DMS114 treated with DMSO at 0.1 percent for 48 hours (cell line): Measurements from ENCODE around the gene TTN.

ENCODE experiments used
- DNase-seq: peaks from one replicate; lab custom pipeline; 2025; ENCODE audit not compliant: unreplicated experiment; lab: John Stamatoyannopoulos, UW

TTN gene

GRCh38 chr2:178807227-178808008 is at the start of gene TTN:
TSS of gene TTN (minus strand) at chr2:178807423. CDS start at chr2:178804642, 2,781 bp downstream.
- DNase-seq = no peak

- DNase-seq = no peak
Measured at GRCh38 chr2:178855151-178855550, 47.9 kb upstream of the TTN start.

DNA sequence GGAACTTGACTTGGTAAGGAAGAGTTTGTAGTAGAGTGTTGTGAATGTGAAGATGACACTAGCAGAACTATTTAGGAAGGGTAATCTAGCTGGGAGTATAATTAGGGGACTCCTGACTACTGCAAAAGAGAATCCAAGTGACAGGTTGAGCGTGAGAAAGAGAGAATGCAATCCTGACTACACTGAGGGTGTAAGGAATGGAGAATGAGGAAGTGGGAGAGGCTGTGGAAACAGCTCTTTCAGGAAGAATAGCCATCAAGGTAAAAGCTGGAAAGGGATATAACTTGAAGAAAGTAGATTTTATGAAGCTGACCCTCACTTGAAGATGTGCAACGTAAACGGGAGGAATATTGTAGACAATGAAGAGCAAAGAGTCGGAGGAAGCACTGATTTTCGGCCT is 41.1 kb upstream of the TTN start:
- DNase-seq = no peak

GRCh38 chr2:178846458-178846802 is 39.2 kb upstream of the TTN start:
- DNase-seq = no peak

DNA sequence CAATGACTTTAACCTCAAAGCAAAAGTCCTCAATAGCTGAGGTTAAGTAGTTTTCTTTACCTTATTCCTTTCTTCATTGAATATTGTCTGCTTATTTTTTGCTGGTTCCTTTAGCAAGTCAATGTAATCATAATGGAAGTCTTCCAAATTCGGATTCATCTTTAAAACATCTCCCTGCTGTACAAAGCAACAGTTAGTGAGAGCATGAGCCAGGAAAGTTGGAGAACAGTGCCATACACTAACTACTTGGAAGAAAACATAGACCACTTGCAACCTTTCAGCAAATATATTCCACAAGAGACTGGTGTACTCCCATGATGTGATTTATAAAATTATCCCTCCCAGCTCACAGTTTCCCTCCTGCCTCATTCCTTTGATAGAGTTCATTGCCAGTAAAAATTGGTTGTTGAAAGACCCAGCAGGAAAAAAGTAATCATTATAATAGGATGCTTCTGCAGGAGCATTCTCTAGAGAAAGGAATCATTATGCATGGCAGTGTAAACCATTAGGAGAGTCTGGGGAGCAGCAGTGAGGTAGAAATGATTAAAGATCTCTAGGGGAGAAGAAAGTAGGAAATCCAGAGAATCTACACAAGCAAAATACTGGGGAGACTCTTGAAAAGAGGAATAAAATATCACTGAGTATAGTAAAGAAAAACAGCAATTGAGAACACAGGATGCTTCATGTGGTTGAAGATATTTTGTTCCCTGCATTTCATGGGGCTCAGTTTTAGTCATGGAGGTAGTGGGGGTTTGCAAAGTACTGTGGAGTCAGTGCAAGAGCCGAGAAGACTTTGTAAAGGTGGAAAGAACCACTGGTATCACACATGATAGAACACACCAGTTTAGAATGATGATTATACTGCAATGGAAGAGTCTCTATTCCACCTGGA is 38.6 kb upstream of the TTN start:
- DNase-seq = no peak

- no peak for DNase-seq
Measured at GRCh38 chr2:178844701-178845100, 37.5 kb upstream of the TTN start.

DNA sequence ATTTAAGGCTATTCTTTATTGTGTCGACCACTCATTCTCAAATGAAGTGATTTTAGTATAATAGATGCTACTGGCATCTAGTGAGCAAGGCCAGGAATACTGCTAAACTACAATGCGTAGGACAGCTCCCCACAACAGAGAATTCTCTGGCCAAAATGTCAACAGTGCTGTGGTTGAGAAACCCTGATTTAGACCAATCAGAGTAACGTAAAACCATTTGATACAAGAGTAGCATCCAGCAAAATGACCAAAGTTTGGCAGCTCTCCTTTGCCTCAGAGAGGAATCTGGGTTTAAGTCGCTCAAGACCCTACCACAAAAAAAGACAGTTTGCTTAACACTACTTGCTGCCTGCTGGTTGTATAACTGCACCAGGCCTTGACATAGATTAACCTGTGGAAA is 37.0 kb upstream of the TTN start:
- no peak for DNase-seq

DNA sequence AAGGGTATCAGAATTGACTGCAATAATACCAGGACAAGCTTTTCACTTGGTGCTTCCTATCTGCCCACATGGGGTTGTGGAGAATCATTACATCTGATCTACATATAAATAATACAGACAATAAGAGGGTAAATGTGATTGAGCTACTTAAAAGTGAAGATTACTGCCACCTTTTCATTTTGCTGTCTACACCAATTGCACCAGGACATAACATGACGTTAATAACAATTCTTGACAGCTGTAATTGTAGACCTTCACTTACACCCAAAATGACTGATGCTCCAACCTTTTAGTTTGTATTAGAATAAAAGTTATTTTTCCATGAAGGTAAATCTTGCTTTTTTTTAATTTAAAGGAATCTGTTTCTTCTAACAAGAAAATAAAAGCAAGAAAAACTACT is 36.5 kb upstream of the TTN start:
- DNase-seq = no peak

DNA sequence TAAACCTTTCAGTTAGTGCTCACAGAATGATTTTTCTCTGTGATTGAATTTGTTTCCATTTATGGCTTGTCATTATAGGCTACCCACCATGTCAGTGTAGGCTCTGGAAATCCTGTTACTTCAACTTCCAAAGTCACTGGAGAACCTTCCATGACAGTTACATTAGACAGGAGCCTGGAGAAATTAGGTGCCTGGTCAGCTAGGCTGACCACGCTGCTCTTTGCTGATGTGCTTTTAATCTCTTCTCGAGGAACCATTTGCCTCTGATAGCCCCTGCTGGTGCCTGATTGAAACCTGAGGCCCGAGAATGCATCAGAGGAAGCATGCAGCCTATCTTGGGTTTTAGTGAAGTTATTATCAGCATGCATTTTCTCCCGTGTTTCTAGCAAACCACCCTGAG is 29.6 kb upstream of the TTN start:
- no peak for DNase-seq

GRCh38 chr2:178834086-178834485 is 26.9 kb upstream of the TTN start:
- DNase-seq = no peak

- DNase-seq = no peak
Measured at GRCh38 chr2:178833382-178833781, 26.2 kb upstream of the TTN start.

DNA sequence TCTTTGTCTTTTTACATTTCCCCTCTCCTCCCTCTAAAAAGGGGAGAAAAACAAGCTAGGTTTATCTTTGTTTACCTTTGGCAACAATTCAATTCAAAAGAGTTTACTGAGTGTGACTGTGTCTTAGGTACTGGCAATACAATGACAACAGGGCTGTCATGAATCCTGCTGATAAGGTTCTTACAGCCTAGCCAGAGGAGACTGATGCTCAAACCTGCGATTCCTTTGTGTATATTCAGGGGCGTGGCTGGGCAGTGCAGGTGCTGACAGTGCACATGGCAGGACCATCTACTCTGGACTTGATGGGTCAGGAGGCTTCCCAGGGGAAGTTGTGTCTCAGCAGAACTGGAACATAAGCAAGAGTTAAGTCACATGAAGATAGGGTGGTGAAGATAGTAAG is 23.2 kb upstream of the TTN start:
- no peak for DNase-seq

DNA sequence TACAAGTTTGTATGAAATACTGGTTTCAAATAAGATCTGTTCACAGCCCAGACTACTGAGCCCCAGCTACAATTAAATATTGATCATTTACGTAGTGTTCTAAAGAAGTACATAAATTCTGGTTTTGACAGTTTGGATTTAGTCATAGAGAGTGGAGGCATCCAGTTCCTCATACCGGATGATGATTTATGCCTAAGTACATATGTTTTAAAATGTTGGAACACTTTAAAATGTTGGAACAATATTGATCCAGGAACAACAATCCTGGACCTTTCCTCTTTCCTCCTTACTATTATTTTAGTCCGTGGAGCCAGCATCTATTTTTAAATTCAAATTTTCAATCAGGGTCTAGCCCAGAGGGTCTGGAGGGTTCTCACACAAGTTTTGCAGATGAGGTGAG is 22.8 kb upstream of the TTN start:
- DNase-seq = no peak

- DNase-seq = no peak
Measured at GRCh38 chr2:178829299-178829960, 22.2 kb upstream of the TTN start.

GRCh38 chr2:178828486-178828881 is 21.3 kb upstream of the TTN start:
- DNase-seq = no peak

DNA sequence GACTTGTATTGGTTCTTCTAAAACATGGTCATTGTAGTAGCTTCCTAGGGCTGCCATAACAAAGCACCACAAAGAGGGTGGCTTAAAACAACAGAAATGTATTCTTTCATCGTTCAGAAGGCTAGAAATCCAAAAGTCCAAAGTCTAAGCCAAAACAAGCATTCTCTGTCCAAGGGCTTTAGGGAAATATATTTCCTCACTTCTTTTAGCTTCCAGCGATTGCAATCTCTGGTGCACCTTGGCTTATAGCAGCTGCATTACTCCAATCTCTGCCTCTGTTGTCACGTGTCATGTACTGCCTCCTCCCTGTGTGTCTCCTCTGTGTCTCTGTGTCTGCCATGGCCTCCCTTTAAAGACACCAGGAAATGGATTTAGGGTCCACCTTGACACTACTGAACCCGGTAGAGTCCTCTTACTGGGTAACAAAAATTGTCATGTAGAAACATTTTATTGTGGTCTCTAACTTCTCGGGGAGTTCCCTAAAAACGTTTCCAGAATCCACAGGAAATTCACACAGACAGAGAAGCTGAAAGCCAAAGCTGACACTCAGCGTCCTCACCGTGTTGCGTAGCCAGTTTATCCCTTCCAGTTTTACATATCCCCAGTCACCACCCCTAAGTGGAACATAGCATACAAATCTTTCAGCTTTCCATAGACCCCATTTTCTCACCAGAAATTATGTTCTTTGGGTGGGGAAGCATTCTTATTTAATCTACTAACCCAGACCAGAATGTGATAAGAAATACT is 20.7 kb upstream of the TTN start:
- no peak for DNase-seq

DNA sequence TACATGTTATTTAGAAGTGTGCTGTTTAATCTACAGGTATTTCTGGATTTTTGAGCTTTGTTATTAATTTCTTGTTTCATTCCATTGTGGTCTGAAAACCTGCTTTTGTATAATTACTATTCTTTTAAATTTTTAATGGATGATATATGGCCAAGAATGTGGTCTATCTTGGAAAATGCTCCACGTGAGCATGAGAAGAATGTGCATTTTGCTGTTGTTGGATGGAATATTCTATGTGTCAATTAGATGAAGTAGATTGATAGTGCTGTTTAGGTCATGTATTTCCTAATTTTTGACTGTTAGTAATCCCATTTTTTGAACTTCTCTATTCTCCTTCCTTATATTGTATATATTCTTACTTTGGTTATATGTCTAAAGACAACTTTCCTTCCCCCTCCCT is 19.9 kb upstream of the TTN start:
- DNase-seq = no peak

- DNase-seq = no peak
Measured at GRCh38 chr2:178825183-178825582, 18.0 kb upstream of the TTN start.

DNA sequence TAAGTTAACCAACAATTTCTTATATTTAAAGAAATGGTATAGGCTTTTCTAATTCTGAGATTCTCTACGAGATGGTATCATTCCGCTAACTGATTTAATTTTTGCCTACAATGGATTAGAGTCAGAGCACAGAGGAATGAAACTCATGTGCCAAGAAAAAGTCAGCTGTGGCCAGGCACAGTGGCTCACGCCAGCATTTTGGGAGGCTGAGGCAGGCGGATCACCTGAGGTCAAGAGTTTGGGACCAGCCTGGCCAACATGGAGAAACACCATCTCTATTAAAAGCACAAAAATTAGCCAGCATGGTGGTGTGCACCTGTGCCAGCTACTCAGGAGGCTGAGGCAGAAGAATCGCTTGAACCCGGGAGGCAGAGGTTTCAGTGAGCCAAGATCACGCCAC is 17.0 kb upstream of the TTN start:
- DNase-seq = no peak

- no peak for DNase-seq
Measured at GRCh38 chr2:178819992-178820391, 12.8 kb upstream of the TTN start.
